ENCODE data around the gene SMIM38.

Gene SMIM38

GRCh38 chr11:69203901-69204245 is 48.1 kb downstream of the SMIM38 start:
- no peaks in the 10 kb centered on the region for H3K9me3 ChIP-seq (ENCODE audit: low read length)
- TF ChIP-seq CTCF (IDR thresholded peaks at IDR 0.05; ENCODE audit: low read length): no peak
- TF ChIP-seq EZH2 (IDR thresholded peaks at IDR 0.05; ENCODE audit: borderline replicate concordance, low read length): no peak
- no peak overlapping the region for H3K4me2 ChIP-seq (ENCODE audit: low read length)
- H3K27ac ChIP-seq (ENCODE audit: low read depth, low read length, poor library complexity, severe bottlenecking): no peak overlapping the region
- no peaks in the 10 kb centered on the region for H3F3A ChIP-seq (ENCODE audit: insufficient read depth, low read length)
- H3K9me2 ChIP-seq (ENCODE audit: low read depth, low read length): no peaks in the 10 kb centered on the region
- no peak overlapping the region for H3K9ac ChIP-seq (ENCODE audit: low read length)
- H3K27me3 ChIP-seq (ENCODE audit: insufficient read depth, low read length): peaks cover 5% of the 10 kb centered on the region
- H2AFZ ChIP-seq (ENCODE audit: low read length): no peak overlapping the region
- H3K4me3 ChIP-seq (ENCODE audit: low read depth, low read length, poor library complexity, severe bottlenecking): no peak overlapping the region
- H3K79me2 ChIP-seq (ENCODE audit: insufficient read depth, low read length): no peaks in the 10 kb centered on the region
- no peaks in the 10 kb centered on the region for H3K36me3 ChIP-seq (ENCODE audit: insufficient read depth, low read length)
- H3K4me1 ChIP-seq (ENCODE audit: insufficient read depth, low read length, severe bottlenecking): no peaks in the 10 kb centered on the region
- no peaks in the 10 kb centered on the region for H4K20me1 ChIP-seq (ENCODE audit: insufficient read depth, low read length)

- H3K4me1 ChIP-seq (ENCODE audit: insufficient read depth, low read length, severe bottlenecking): no peaks in the 10 kb centered on the region
- H3K27ac ChIP-seq (ENCODE audit: low read depth, low read length, poor library complexity, severe bottlenecking): no peak overlapping the region
- no peak overlapping the region for H3K9ac ChIP-seq (ENCODE audit: low read length)
- no peaks in the 10 kb centered on the region for H3K36me3 ChIP-seq (ENCODE audit: insufficient read depth, low read length)
- peaks cover 5% of the 10 kb centered on the region for H3K27me3 ChIP-seq (ENCODE audit: insufficient read depth, low read length)
- H3K4me3 ChIP-seq (ENCODE audit: low read depth, low read length, poor library complexity, severe bottlenecking): no peak overlapping the region
- no peaks in the 10 kb centered on the region for H4K20me1 ChIP-seq (ENCODE audit: insufficient read depth, low read length)
- no peak overlapping the region for H3K4me2 ChIP-seq (ENCODE audit: low read length)
- no peaks in the 10 kb centered on the region for H3F3A ChIP-seq (ENCODE audit: insufficient read depth, low read length)
- TF ChIP-seq CTCF (IDR thresholded peaks at IDR 0.05; ENCODE audit: low read length) (no peak), EZH2 (IDR thresholded peaks at IDR 0.05; ENCODE audit: borderline replicate concordance, low read length) (no peak)
- no peaks in the 10 kb centered on the region for H3K79me2 ChIP-seq (ENCODE audit: insufficient read depth, low read length)
- no peaks in the 10 kb centered on the region for H3K9me2 ChIP-seq (ENCODE audit: low read depth, low read length)
- H3K9me3 ChIP-seq (ENCODE audit: low read length): no peaks in the 10 kb centered on the region
- H2AFZ ChIP-seq (ENCODE audit: low read length): no peak overlapping the region
Observed at GRCh38 chr11:69204246-69204940, 48.7 kb downstream of the SMIM38 start.

- TF ChIP-seq EZH2 (IDR thresholded peaks at IDR 0.05; ENCODE audit: borderline replicate concordance, low read length) (no peak), CTCF (IDR thresholded peaks at IDR 0.05; ENCODE audit: low read length) (no peak)
Observed at GRCh38 chr11:69204941-69205742, 49.4 kb downstream of the SMIM38 start.

More at GRCh38 chr11:69204941-69205742, 49.4 kb downstream of the SMIM38 start:
- Histone ChIP-seq H3K4me1 (ENCODE audit: insufficient read depth, low read length, severe bottlenecking) (no peaks in the 10 kb centered on the region), H3K36me3 (ENCODE audit: insufficient read depth, low read length) (no peaks in the 10 kb centered on the region), H3K79me2 (ENCODE audit: insufficient read depth, low read length) (no peaks in the 10 kb centered on the region), H3F3A (ENCODE audit: insufficient read depth, low read length) (no peaks in the 10 kb centered on the region), H3K9me2 (ENCODE audit: low read depth, low read length) (no peaks in the 10 kb centered on the region), H3K9ac (ENCODE audit: low read length) (no peak overlapping the region), H3K27me3 (ENCODE audit: insufficient read depth, low read length) (peaks cover 5% of the 10 kb centered on the region), H4K20me1 (ENCODE audit: insufficient read depth, low read length) (no peaks in the 10 kb centered on the region), H3K4me3 (ENCODE audit: low read depth, low read length, poor library complexity, severe bottlenecking) (no peak overlapping the region), H2AFZ (ENCODE audit: low read length) (no peak overlapping the region), H3K4me2 (ENCODE audit: low read length) (no peak overlapping the region), H3K9me3 (ENCODE audit: low read length) (no peaks in the 10 kb centered on the region), H3K27ac (ENCODE audit: low read depth, low read length, poor library complexity, severe bottlenecking) (no peak overlapping the region)
